AG04450 (cell line): ENCODE measurements around the gene ERN2. TPM values are rescaled to one million over a fixed set of nuclear protein-coding genes. Genes with fewer than 3 reads are reported as not detected.

Experiments used
- CTCF ChIA-PET: fragments of 300-600, 350-600 bp; formaldehyde crosslinking; extraction: SDS; loops from one replicate; lab custom pipeline; 2022; ENCODE audit warnings: antibody characterized with exemption, inconsistent platforms; lab: Charles Lee
- POLR2A ChIA-PET: fragments of 350-600 bp; formaldehyde crosslinking; extraction: SDS; loops from one replicate; lab custom pipeline; 2021; ENCODE audit warnings: antibody characterized with exemption, inconsistent platforms; lab: Yijun Ruan, JAX
- DNase-seq: peaks from one replicate; pipeline ENCODE4 v3.0.0-alpha.2; 2011; ENCODE audit warnings: low read depth, low spot score
- H3K27ac ChIP-seq: one replicate; pipeline ENCODE4 v1.5.1; 2012; ENCODE audit warnings: low read depth, low read length, control low read depth
- H3K27me3 ChIP-seq: one replicate; pipeline ENCODE4 v1.6.0; 2012; ENCODE audit warnings: low read length; ENCODE audit not compliant: control insufficient read depth, insufficient read depth
- H3K4me3 ChIP-seq: 2 replicates; pipeline ENCODE4 v1.5.1; 2011; ENCODE audit warnings: mild to moderate bottlenecking, low read depth, low read length, control low read depth
- H3K9me3 ChIP-seq: 2 replicates; pipeline ENCODE4 v1.5.1; 2012; ENCODE audit warnings: low read length; ENCODE audit not compliant: control insufficient read depth, insufficient read depth
- polyA plus RNA-seq: library from polyadenylated mRNA; depleted of rRNA; stranded (reverse); fragments of >200 nt; gene quantifications from 2 replicates; pipeline ENCODE4 v1.2.3, GENCODE V29; 2011
- TF ChIP-seq, protein P1 (sequence below): IDR thresholded peaks from 2 replicates; pipeline ENCODE4 v1.5.1; 2011; ENCODE audit warnings: low read depth, low read length, control low read depth, inconsistent platforms

The ERN2 gene
- polyA plus RNA-seq, 1 experiment = 0.12 TPM

DNA sequence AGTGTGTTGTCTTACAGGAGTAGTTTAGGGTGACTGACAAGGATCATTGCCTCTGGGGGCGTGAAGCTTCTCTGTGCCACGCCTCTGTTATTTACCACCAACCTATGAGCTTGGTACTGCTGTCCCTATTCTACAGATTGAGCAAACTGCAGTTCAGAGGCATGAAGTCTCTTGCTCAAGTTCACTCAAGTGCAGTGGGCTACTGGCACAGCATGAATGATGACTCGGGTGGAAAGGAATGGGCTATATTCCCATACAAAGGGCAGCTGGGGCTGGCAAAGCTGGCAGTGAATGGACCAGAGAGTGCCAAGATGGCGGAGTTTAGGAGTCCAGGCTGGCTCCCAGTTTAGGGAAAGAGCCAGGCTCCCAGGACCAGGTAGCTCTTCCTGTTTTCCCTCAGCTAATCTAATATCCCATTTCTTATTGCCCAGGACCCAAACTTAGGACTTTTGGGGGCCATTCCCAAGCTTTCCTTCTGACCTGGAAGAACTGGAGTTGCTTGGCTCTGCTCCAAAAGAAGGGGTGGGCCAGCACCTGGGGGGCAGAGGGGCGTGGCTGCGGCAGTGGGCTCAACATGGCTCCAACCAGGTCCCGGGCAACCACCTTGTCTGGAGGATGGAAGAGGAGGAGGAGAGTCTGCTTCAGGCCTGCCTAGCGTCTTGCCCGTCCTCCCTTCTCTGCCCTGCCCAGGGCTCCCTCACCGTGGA, 21.4 kb downstream of the ERN2 start:
- Histone ChIP-seq H3K9me3 (no peaks in the 10 kb centered on the region), H3K4me3 (no peak overlapping the region), H3K27ac (no peak overlapping the region), H3K27me3 (no peaks in the 10 kb centered on the region)
- no peak for DNase-seq
- ChIA-PET CTCF (interaction anchor here (2.6 kb wide), 1 partner anchor 36 kb away, joined by 7 read pairs; no protein-coding TSS in a partner anchor), POLR2A (interaction anchor here (2.3 kb wide), 1 partner anchor 12 kb away, joined by 9 read pairs; the partner anchor contains the start of gene PLK1)
- TF ChIP-seq, protein P1, sequence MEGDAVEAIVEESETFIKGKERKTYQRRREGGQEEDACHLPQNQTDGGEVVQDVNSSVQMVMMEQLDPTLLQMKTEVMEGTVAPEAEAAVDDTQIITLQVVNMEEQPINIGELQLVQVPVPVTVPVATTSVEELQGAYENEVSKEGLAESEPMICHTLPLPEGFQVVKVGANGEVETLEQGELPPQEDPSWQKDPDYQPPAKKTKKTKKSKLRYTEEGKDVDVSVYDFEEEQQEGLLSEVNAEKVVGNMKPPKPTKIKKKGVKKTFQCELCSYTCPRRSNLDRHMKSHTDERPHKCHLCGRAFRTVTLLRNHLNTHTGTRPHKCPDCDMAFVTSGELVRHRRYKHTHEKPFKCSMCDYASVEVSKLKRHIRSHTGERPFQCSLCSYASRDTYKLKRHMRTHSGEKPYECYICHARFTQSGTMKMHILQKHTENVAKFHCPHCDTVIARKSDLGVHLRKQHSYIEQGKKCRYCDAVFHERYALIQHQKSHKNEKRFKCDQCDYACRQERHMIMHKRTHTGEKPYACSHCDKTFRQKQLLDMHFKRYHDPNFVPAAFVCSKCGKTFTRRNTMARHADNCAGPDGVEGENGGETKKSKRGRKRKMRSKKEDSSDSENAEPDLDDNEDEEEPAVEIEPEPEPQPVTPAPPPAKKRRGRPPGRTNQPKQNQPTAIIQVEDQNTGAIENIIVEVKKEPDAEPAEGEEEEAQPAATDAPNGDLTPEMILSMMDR = no peak

DNA sequence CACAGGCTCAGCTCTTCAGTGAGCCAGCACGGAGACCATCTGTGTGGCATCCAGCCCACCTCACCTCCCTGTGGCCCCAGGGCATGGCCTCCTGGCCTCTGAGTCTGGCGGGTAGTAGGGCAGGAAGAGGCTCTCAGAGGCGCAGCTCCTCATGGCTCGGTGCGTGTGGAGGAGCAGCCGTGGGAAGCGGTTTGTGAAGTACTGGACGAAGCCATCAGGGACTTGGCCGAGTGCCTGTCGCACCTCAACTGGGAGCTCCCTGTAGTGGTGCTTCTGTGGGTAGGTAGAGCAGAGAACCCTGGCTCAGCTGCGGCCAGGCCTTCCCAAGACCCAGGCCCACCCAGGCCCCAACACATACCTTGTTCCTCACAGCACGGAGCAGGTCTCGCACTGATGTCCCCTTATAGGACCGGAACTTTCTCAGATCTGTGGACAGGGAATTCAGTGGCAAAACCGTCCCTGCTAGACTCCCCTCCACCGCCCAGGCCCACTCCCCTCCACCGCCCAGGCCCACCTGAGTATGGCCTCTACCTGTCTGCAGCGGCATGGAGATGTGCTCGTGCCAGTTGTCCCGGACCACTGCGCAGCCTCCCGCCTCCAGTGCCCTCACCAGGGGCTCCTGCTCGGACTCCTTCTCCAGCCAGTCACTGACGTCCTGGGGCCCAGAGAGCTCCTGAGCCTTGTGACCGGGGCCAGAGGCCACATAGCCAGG, 22.1 kb downstream of the ERN2 start:
- CTCF ChIA-PET = interaction anchor here (2.6 kb wide), 1 partner anchor 37 kb away, joined by 7 read pairs; no protein-coding TSS in a partner anchor

DNA sequence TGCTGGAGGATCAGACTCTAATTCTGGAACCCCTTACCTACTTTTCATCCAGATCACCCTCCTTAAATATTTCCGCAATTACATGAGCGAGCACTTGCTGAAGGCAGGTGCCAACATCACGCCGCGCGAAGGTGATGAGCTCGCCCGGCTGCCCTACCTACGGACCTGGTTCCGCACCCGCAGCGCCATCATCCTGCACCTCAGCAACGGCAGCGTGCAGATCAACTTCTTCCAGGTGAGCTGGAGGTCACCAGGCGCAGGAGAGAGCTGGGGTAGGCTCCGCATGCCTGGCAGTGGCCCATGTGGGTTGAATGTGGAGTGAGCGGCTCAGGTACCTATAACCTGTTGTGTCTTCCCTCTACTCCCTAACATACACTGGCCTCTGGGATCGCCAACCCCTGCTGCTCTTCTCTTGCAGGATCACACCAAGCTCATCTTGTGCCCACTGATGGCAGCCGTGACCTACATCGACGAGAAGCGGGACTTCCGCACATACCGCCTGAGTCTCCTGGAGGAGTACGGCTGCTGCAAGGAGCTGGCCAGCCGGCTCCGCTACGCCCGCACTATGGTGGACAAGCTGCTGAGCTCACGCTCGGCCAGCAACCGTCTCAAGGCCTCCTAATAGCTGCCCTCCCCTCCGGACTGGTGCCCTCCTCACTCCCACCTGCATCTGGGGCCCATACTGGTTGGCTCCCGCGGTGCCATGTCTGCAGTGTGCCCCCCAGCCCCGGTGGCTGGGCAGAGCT, 23.4 kb downstream of the ERN2 start:
- Histone ChIP-seq H3K4me3 (no peak overlapping the region), H3K27me3 (no peaks in the 10 kb centered on the region), H3K9me3 (no peaks in the 10 kb centered on the region), H3K27ac (no peak overlapping the region)
- TF ChIP-seq, protein P1 = no peak
- DNase-seq = no peak
- CTCF ChIA-PET = interaction anchor here (0.5 to 2.6 kb wide), 2 partner anchors 38 to 829 kb away, joined by 3 to 7 read pairs; no protein-coding TSS in a partner anchor
- POLR2A ChIA-PET = interaction anchor here (2.3 kb wide), 1 partner anchor 10 kb away, joined by 9 read pairs; the partner anchor contains the start of gene PLK1

More for the DNA sequence above, 22.1 kb downstream of the ERN2 start:
- no peak overlapping the region for H3K4me3 ChIP-seq
- H3K9me3 ChIP-seq = no peaks in the 10 kb centered on the region
- TF ChIP-seq, protein P1 = no peak
- POLR2A ChIA-PET = interaction anchor here (2.3 kb wide), 1 partner anchor 12 kb away, joined by 9 read pairs; the partner anchor contains the start of gene PLK1
- no peaks in the 10 kb centered on the region for H3K27me3 ChIP-seq
- H3K27ac ChIP-seq = no peak overlapping the region
- no peak for DNase-seq

DNA sequence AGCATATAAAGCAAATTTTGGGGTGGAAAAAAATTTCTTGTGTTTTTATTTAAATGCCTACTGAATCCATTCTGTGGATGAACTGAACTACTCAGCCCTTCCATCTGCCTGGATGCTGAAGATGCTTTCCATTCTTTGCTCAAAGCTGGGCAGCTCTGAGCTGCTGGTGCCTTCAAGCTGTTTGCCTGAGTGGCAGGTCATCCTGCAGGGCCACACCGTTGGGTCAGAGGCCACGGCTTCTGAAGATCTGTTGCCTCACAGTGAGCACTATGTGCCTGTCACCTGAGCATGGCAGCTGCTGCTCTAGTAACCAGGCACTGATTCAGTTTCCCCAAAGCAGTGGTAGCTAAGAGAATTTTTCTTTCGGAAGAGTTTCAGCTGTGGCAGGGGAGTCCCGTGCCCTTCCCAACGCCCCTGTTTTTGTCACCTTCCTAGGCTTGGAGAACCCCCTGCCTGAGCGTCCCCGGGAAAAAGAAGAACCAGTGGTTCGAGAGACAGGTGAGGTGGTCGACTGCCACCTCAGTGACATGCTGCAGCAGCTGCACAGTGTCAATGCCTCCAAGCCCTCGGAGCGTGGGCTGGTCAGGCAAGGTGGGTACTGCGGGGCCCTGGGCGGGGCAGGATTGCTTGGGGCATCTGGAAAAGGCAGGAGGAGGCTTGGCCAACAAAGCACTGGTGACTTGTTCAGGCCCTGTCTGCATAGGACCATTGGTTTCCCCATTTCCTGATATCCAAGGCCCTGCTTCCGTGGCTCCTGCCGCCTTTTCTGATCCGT, 25.8 kb downstream of the ERN2 start:
- Histone ChIP-seq H3K27me3 (no peaks in the 10 kb centered on the region), H3K9me3 (no peaks in the 10 kb centered on the region), H3K4me3 (no peak overlapping the region), H3K27ac (no peak overlapping the region)
- POLR2A ChIA-PET = no interaction called here
- no peak for DNase-seq
- TF ChIP-seq, protein P1 = no peak
- CTCF ChIA-PET = no interaction called here
